HCT116 (cell line): ENCODE data around the gene NRCAM. TPM values are rescaled to one million over a fixed set of nuclear protein-coding genes. Genes with fewer than 3 reads are reported as not detected.

Source experiments
- ATAC-seq: fragments of 200-7000 bp; cut with Tn5 transposase; 2 replicates; pipeline ENCODE4 v1.9.1; 2020; ENCODE audit warnings: mild to moderate bottlenecking, moderate library complexity
- BruUV-seq: library from RNA; stranded (reverse); fragments of 400-500 nt; replicated peaks from 2 replicates; lab custom pipeline; 2021; lab: Mats Ljungman, UMichigan
- CTCF ChIA-PET: fragments of 300-600 bp; sonication (Branson Sonifier 250); formaldehyde crosslinking; loops from one replicate; lab custom pipeline; 2021; ENCODE audit warnings: antibody characterized with exemption; lab: Charles Lee
- POLR2A ChIA-PET: fragments of 300-600, 350-600 bp; sonication (Branson Sonifier 250); formaldehyde crosslinking; loops from one replicate; lab custom pipeline; 2021; ENCODE audit warnings: antibody characterized with exemption; lab: Charles Lee
- RAD21 ChIA-PET, 2 experiments: fragments of 300-600 bp; sonication (Branson Sonifier 250); formaldehyde crosslinking; loops; one replicate each; lab custom pipeline; 2023; ENCODE audit warnings: low total read pairs in 2 of 2; ENCODE audit not compliant: uncharacterized antibody in 2 of 2, unreplicated experiment in 2 of 2, low non-redundant PET in 1 of 2; lab: Charles Lee
- DNase-seq: peaks from one replicate; pipeline ENCODE4 v3.0.0-alpha.2; 2010; ENCODE audit warnings: low read depth, low spot score
- H2AFZ ChIP-seq: fragments of 200-600 bp; shearing (Covaris generic), sonication (generic); 2 replicates; pipeline ENCODE4 v1.6.1; 2017; ENCODE audit warnings: low read depth, mixed run types, mixed read lengths, antibody characterized with exemption, low read length; ENCODE audit not compliant: poor library complexity, severe bottlenecking
- H3K27ac ChIP-seq: 2 replicates; pipeline ENCODE4 v1.5.1; 2012; ENCODE audit warnings: low read depth, low read length
- H3K27me3 ChIP-seq: fragments of 200-600 bp; sonication (generic); 2 replicates; pipeline ENCODE4 v1.6.1; 2016; ENCODE audit warnings: mixed run types, low read length, mixed read lengths; ENCODE audit not compliant: insufficient read depth
- H3K36me3 ChIP-seq, 2 experiments: fragments of 200-500 bp in 1 of 2; fragments of 200-600 bp in 1 of 2; sonication (Bioruptor generic) in 1 of 2; sonication (generic) in 1 of 2; 2 replicates each; pipeline versions ENCODE4 v1.5.1 to v1.6.1; 2014 to 2016; ENCODE audit warnings: low read length in 2 of 2, inconsistent platforms in 1 of 2, mixed read lengths in 1 of 2, mixed run types in 1 of 2; ENCODE audit not compliant: insufficient read depth in 2 of 2, control insufficient read depth in 1 of 2
- H3K4me1 ChIP-seq, 2 experiments: fragments of 200-600 bp in 1 of 2; sonication (generic) in 1 of 2; 2 replicates each; pipeline versions ENCODE4 v1.5.1 to v1.6.1; 2012 to 2017; ENCODE audit warnings: low read length in 2 of 2, inconsistent platforms in 1 of 2, mild to moderate bottlenecking in 1 of 2, mixed read lengths in 1 of 2, mixed run types in 1 of 2, moderate library complexity in 1 of 2; ENCODE audit not compliant: insufficient read depth in 2 of 2, control insufficient read depth in 1 of 2
- H3K4me2 ChIP-seq: fragments of 200-600 bp; sonication (generic); 2 replicates; pipeline ENCODE4 v1.6.1; 2017; ENCODE audit warnings: mixed run types, low read length, mixed read lengths
- H3K4me3 ChIP-seq, 2 experiments: fragments of 200-600 bp in 1 of 2; sonication (generic) in 1 of 2; replicated peaks in 1 of 2; 2 replicates each; pipeline ENCODE4 v1.5.1; 2011 to 2016; ENCODE audit warnings: low read length in 2 of 2, control low read depth in 1 of 2, low read depth in 1 of 2, mild to moderate bottlenecking in 1 of 2, mixed read lengths in 1 of 2, mixed run types in 1 of 2
- H3K79me2 ChIP-seq: fragments of 200-600 bp; sonication (generic); 2 replicates; pipeline ENCODE4 v1.6.1; 2017; ENCODE audit warnings: mild to moderate bottlenecking, mixed run types, low read length, moderate library complexity, mixed read lengths; ENCODE audit not compliant: insufficient read depth
- H3K9ac ChIP-seq: fragments of 200-600 bp; sonication (generic); 2 replicates; pipeline ENCODE4 v1.6.1; 2016; ENCODE audit warnings: low read length, mixed read lengths
- H3K9me2 ChIP-seq: fragments of 200-600 bp; sonication (generic), shearing (Covaris generic); 2 replicates; pipeline ENCODE4 v1.6.1; 2017; ENCODE audit warnings: mixed run types, mild to moderate bottlenecking, moderate library complexity; ENCODE audit not compliant: insufficient read depth
- H3K9me3 ChIP-seq, 2 experiments: fragments of 200-500 bp in 1 of 2; fragments of 200-600 bp in 1 of 2; sonication (Bioruptor generic) in 1 of 2; sonication (generic) in 1 of 2; 2 replicates each; pipeline ENCODE4 v1.6.1; 2014 to 2017; ENCODE audit warnings: low read length in 2 of 2, mixed read lengths in 2 of 2, inconsistent platforms in 1 of 2, low read depth in 1 of 2, mild to moderate bottlenecking in 1 of 2, mixed run types in 1 of 2, moderate library complexity in 1 of 2; ENCODE audit not compliant: control insufficient read depth in 1 of 2, insufficient read depth in 1 of 2
- H4K20me1 ChIP-seq: fragments of 200-600 bp; sonication (generic), shearing (Covaris generic); 2 replicates; pipeline ENCODE4 v1.6.1; 2017; ENCODE audit warnings: mixed run types, mild to moderate bottlenecking, moderate library complexity; ENCODE audit not compliant: insufficient read depth
- EGR1 ChIP-seq: IDR thresholded peaks from 2 replicates; pipeline ENCODE4 v1.6.1; 2012; ENCODE audit warnings: low read depth
- EZH2 ChIP-seq: fragments of 200-600 bp; sonication (generic); IDR thresholded peaks from 2 replicates; pipeline ENCODE4 v1.6.1; 2017; ENCODE audit warnings: antibody characterized with exemption, mixed run types
- JUND ChIP-seq: IDR thresholded peaks from 2 replicates; pipeline ENCODE4 v1.6.1; 2012
- POLR2A ChIP-seq: IDR thresholded peaks from 2 replicates; pipeline ENCODE4 v1.7.0; 2011; ENCODE audit warnings: borderline replicate concordance; ENCODE audit not compliant: insufficient read depth, insufficient read length; ENCODE audit errors: extremely low read depth
- TCF7L2 ChIP-seq: IDR thresholded peaks from 2 replicates; pipeline ENCODE4 v1.7.0; 2011; ENCODE audit warnings: borderline replicate concordance, inconsistent platforms; ENCODE audit not compliant: insufficient read depth, insufficient read length; ENCODE audit errors: extremely low read depth
- YY1 ChIP-seq: IDR thresholded peaks from 2 replicates; pipeline ENCODE4 v1.6.1; 2011; ENCODE audit warnings: low read length, low read depth, moderate library complexity, mild to moderate bottlenecking; ENCODE audit not compliant: insufficient replicate concordance; ENCODE audit errors: extremely low read depth
- ZFX ChIP-seq: fragments of 450-650 bp; IDR thresholded peaks from 2 replicates; pipeline ENCODE4 v1.6.1; 2017
- intact Hi-C: fragments of 100-400 bp; cut with micrococcal nuclease; formaldehyde crosslinking; loops from 2 replicates; pipeline ENCODE4 v1.10.0; 2022
- total RNA-seq: library from RNA; stranded (reverse); gene quantifications from one replicate; pipeline ENCODE4 v1.2.1, GENCODE V29; 2021; ENCODE audit not compliant: unreplicated experiment
- TF ChIP-seq, protein P1 (sequence below): IDR thresholded peaks from 2 replicates; pipeline ENCODE4 v1.6.1; 2012; ENCODE audit warnings: low read depth
- TF ChIP-seq, protein P2 (sequence below), 3 experiments: fragments of 200-600 bp in 1 of 3; sonication (generic) in 1 of 3; IDR thresholded peaks in 2 of 3; conservative IDR thresholded peaks in 1 of 3; 2 replicates each; pipeline ENCODE4 v1.5.1; 2012 to 2017; ENCODE audit warnings: low read depth in 2 of 3, low read length in 2 of 3, antibody characterized with exemption in 1 of 3, borderline replicate concordance in 1 of 3, control low read depth in 1 of 3, mild to moderate bottlenecking in 1 of 3, mixed read lengths in 1 of 3, mixed run types in 1 of 3, moderate library complexity in 1 of 3; ENCODE audit not compliant: insufficient read depth in 1 of 3

NRCAM gene
- total RNA-seq, 1 experiment from 2014 or later = 0.15 TPM

DNA sequence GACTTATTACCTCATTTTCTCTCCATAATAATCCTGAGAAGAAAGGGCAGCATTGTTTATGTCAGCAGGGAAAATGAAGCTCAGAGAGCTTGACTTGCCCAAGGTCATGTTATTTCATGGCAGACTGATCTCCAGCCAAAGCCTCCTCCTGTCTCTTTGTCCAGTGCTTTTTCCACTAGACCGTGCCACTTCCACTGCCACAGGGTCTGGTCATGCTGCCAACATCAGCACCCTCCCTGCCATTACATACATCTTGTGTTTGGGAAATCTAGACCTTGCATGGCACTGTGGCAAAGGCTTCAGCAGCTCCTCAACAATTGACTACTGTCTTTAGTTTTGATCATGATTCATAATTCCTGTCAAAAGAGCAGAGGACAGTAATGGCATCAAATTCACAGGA, 25.1 kb downstream of the NRCAM start:
- Histone ChIP-seq H3K27ac (no peak overlapping the region), H3K4me1 (no peaks in the 10 kb centered on the region)
- DNase-seq = no peak
- no TSS peak for BruUV-seq
- no peak for TF ChIP-seq POLR2A
- TF ChIP-seq EZH2 = no peak
- no peak for TF ChIP-seq TCF7L2
- no peak for TF ChIP-seq YY1
- TF ChIP-seq ZFX = no peak
- no peak for TF ChIP-seq JUND
- TF ChIP-seq, protein P1, sequence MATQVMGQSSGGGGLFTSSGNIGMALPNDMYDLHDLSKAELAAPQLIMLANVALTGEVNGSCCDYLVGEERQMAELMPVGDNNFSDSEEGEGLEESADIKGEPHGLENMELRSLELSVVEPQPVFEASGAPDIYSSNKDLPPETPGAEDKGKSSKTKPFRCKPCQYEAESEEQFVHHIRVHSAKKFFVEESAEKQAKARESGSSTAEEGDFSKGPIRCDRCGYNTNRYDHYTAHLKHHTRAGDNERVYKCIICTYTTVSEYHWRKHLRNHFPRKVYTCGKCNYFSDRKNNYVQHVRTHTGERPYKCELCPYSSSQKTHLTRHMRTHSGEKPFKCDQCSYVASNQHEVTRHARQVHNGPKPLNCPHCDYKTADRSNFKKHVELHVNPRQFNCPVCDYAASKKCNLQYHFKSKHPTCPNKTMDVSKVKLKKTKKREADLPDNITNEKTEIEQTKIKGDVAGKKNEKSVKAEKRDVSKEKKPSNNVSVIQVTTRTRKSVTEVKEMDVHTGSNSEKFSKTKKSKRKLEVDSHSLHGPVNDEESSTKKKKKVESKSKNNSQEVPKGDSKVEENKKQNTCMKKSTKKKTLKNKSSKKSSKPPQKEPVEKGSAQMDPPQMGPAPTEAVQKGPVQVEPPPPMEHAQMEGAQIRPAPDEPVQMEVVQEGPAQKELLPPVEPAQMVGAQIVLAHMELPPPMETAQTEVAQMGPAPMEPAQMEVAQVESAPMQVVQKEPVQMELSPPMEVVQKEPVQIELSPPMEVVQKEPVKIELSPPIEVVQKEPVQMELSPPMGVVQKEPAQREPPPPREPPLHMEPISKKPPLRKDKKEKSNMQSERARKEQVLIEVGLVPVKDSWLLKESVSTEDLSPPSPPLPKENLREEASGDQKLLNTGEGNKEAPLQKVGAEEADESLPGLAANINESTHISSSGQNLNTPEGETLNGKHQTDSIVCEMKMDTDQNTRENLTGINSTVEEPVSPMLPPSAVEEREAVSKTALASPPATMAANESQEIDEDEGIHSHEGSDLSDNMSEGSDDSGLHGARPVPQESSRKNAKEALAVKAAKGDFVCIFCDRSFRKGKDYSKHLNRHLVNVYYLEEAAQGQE = no peak
- TF ChIP-seq, protein P2, sequence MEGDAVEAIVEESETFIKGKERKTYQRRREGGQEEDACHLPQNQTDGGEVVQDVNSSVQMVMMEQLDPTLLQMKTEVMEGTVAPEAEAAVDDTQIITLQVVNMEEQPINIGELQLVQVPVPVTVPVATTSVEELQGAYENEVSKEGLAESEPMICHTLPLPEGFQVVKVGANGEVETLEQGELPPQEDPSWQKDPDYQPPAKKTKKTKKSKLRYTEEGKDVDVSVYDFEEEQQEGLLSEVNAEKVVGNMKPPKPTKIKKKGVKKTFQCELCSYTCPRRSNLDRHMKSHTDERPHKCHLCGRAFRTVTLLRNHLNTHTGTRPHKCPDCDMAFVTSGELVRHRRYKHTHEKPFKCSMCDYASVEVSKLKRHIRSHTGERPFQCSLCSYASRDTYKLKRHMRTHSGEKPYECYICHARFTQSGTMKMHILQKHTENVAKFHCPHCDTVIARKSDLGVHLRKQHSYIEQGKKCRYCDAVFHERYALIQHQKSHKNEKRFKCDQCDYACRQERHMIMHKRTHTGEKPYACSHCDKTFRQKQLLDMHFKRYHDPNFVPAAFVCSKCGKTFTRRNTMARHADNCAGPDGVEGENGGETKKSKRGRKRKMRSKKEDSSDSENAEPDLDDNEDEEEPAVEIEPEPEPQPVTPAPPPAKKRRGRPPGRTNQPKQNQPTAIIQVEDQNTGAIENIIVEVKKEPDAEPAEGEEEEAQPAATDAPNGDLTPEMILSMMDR (IDR thresholded peaks at IDR 0.05 in 2 of 3, conservative IDR thresholded peaks at IDR 0.05 in 1 of 3; ENCODE audit: borderline replicate concordance in 1 of 3, insufficient read depth in 1 of 3, low read depth in 2 of 3, low read length in 2 of 3) = no peak
- no peak for TF ChIP-seq EGR1
- TF ChIP-seq, all 23 proteins: peak for 0
- RAD21 ChIA-PET = no interaction called here
- H3K9me2 ChIP-seq = no peaks in the 10 kb centered on the region
- no peak overlapping the region for H3K4me2 ChIP-seq
- H3K9ac ChIP-seq = no peak overlapping the region
- H3K9me3 ChIP-seq = no peaks in the 10 kb centered on the region
- no peaks in the 10 kb centered on the region for H3K36me3 ChIP-seq
- no peak overlapping the region for H3K4me3 ChIP-seq
- intact Hi-C loops = no loop called here
- no peak for ATAC-seq
- POLR2A ChIA-PET = no interaction called here
- H2AFZ ChIP-seq = no peak overlapping the region
- H4K20me1 ChIP-seq = no peaks in the 10 kb centered on the region
- H3K27me3 ChIP-seq = no peaks in the 10 kb centered on the region
- CTCF ChIA-PET = no interaction called here
- H3K79me2 ChIP-seq = no peaks in the 10 kb centered on the region
